Type B pancreatic cell (in vitro differentiated cells): ENCODE data around the gene TLDC2. TPM values are rescaled to one million over a fixed set of nuclear protein-coding genes. Genes with fewer than 3 reads are reported as not detected.

ENCODE experiments used
- DNase-seq: peaks from one replicate; pipeline ENCODE4 v3.0.0; 2021; ENCODE audit warnings: mixed read lengths; ENCODE audit not compliant: unreplicated experiment; ENCODE audit errors: extremely low spot score
- H3K27ac Mint-ChIP-seq: 2 replicates; pipeline ENCODE4 v1.8.0; 2021; ENCODE audit warnings: mild to moderate bottlenecking, mixed read lengths
- H3K27me3 Mint-ChIP-seq: 2 replicates; pipeline ENCODE4 v1.8.0; 2021; ENCODE audit warnings: mixed read lengths
- H3K36me3 Mint-ChIP-seq: 2 replicates; pipeline ENCODE4 v1.8.0; 2021; ENCODE audit warnings: mixed read lengths
- H3K4me1 Mint-ChIP-seq: one replicate; pipeline ENCODE4 v1.8.0; 2021; ENCODE audit warnings: mixed read lengths; ENCODE audit not compliant: unreplicated experiment
- H3K4me3 Mint-ChIP-seq: 2 replicates; pipeline ENCODE4 v1.8.0; 2021; ENCODE audit warnings: mild to moderate bottlenecking, mixed read lengths
- H3K9me3 Mint-ChIP-seq: 2 replicates; pipeline ENCODE4 v1.8.0; 2021; ENCODE audit warnings: mixed read lengths
- CTCF ChIP-seq: fragments of 200-600 bp; sonication (generic); conservative IDR thresholded peaks from 2 replicates; pipeline ENCODE4 v1.5.0; 2021; ENCODE audit warnings: antibody characterized with exemption, mild to moderate bottlenecking
- total RNA-seq: library from RNA; stranded (reverse); gene quantifications from 2 replicates; pipeline ENCODE4 v1.2.1, GENCODE V29; 2021; ENCODE audit warnings: low replicate concordance

The TLDC2 gene
- total RNA-seq, 1 donor from 2014 or later, result 0.75 TPM

DNA sequence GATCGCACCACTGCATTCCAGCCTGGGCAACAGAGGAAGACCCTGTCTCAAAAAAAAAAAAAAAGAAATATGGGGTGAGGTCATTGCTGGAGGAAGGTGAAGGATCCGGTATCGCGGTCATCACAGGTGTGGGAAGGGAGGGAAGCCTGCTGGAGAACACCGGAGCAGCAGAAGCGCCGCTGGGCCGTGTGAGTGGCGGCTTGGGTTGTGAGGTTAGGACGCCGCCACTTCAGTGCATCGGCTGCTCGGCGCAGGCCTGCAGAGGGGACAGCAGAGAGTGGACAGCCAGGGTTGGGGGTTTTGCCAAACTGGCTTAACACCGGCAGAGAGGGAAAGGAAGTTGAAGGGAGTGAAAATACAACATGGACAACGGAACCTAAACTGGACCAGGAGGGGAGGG is 5.4 kb downstream of the TLDC2 start:
- no peak for TF ChIP-seq CTCF
- H3K27me3 Mint-ChIP-seq, result no peaks in the 10 kb centered on the region
- H3K4me3 Mint-ChIP-seq, result no peak overlapping the region
- no peak overlapping the region for H3K27ac Mint-ChIP-seq
- no peak for DNase-seq
- H3K9me3 Mint-ChIP-seq, result no peaks in the 10 kb centered on the region
- no peaks in the 10 kb centered on the region for H3K36me3 Mint-ChIP-seq
- H3K4me1 Mint-ChIP-seq, result peaks cover 7% of the 10 kb centered on the region

GRCh38 chr20:36881888-36882287 is 6.0 kb downstream of the TLDC2 start:
- Mint-ChIP-seq H3K4me1 (peaks cover 9% of the 10 kb centered on the region), H3K27ac (no peak overlapping the region), H3K36me3 (no peaks in the 10 kb centered on the region), H3K4me3 (no peak overlapping the region), H3K27me3 (no peaks in the 10 kb centered on the region), H3K9me3 (no peaks in the 10 kb centered on the region)
- no peak for DNase-seq
- no peak for TF ChIP-seq CTCF

DNA sequence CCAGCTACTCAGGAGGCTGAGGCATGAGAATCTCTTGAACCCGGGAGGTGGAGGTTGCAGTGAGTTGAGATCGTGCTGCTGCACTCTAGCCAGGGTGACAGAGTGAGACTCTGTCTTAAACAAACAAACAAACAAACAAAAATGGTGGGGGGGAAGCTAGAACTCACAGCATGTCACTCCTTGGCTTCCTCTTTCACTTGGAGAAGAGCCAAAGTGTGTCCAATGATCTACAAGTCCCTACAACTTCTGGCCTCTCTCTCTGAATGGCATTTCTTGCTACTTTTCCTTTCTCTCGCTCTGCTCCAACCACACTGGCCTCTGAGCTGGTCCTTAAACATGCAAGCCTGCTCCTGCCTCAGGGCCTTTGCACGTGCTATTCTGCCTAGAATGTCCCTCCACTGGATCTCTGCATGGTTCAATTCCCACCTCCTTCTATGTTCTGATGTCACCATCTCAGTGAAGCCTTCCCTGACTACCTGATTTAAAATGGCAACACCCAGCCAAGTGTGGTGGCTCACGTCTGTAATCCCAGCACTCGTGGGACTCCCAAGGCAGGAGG is 8.1 kb downstream of the TLDC2 start:
- Mint-ChIP-seq H3K4me1 (peaks cover 20% of the 10 kb centered on the region), H3K27ac (no peak overlapping the region), H3K27me3 (no peaks in the 10 kb centered on the region), H3K9me3 (no peaks in the 10 kb centered on the region), H3K36me3 (no peaks in the 10 kb centered on the region), H3K4me3 (no peak overlapping the region)
- DNase-seq, result no peak
- TF ChIP-seq CTCF, result no peak

DNA sequence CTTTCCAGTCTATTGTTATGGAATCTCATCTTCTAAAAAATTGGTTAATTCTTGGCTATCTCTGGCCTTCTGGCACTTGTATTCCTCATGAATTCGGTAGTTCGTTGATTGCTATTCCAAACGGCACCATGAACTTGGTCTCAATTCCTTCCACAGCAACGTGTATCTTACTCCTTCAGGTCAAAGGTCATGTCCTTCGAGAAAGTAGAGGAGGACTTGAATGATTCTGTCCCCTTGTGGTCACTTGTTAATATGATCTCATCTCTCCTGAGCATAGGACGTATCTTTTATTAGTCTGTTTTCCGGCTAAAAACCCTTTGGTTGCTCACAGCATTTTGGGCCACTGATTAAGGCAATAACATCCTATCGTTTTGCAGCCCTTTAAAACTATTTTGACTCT is 9.4 kb downstream of the TLDC2 start:
- Mint-ChIP-seq H3K27me3 (no peaks in the 10 kb centered on the region), H3K9me3 (no peaks in the 10 kb centered on the region), H3K4me1 (peaks cover 20% of the 10 kb centered on the region), H3K27ac (no peak overlapping the region), H3K36me3 (no peaks in the 10 kb centered on the region), H3K4me3 (no peak overlapping the region)
- DNase-seq, result no peak
- no peak for TF ChIP-seq CTCF

GRCh38 chr20:36886859-36887751 is 11.2 kb downstream of the TLDC2 start:
- peak overlapping the region; percentile 25 for H3K27ac Mint-ChIP-seq
- DNase-seq, result peak; percentile 90
- H3K4me1 Mint-ChIP-seq, result peaks cover 20% of the 10 kb centered on the region

More at GRCh38 chr20:36886859-36887751, 11.2 kb downstream of the TLDC2 start:
- H3K27me3 Mint-ChIP-seq, result no peaks in the 10 kb centered on the region
- TF ChIP-seq CTCF, result peak; percentile 97
- no peak overlapping the region for H3K4me3 Mint-ChIP-seq
- no peaks in the 10 kb centered on the region for H3K9me3 Mint-ChIP-seq
- H3K36me3 Mint-ChIP-seq, result no peaks in the 10 kb centered on the region
